ENCODE measurements around the gene TERT.

TERT gene

DNA sequence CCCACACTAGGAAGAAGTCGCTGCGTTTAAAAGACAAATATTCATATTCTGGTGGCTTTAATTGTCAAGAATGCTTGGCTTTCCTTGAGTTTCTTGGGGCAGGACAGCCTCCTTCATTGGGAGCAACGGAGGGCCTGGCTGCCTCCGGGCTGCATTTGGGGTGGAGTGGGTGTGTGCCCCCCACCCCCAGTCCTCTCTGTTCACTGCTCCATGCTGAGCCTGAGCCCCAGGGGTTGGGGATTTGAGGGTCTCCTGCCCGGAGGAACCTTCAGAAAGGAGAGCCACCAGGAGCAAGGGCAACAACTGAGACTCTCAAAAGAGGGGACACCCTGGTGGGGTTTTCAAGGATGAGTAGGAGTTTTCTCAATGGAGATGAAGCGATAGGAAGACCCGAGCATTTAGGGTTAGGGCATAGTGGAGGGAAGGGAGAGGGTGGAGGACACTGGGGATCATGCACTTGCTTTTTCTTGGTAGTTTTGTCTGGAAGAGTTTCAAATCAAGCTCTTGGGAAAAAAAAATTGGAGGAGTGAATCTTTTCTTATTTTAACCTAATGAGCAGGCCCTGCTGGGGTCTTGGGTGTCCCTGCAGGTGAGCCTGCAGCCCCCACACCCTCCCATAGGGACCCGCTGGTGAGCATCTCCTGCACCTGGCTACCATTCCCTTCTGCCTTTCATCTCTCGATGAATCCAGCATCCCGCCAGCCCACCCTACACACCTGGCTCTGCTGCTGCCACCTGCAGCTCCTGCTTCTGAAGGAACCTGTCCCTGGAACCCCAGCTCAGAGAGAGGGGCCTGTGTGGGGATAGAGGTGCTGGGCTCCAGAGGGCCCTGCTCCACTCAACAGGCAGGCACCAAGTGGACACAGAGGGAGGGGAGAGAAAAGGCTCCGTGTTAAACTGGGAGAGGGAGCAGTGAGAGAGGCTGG lies 89.3 kb downstream of the TERT start:
- no peak for ATAC-seq (ENCODE audit: insufficient read depth, low read depth)
- Histone ChIP-seq H3K4me1 (ENCODE audit: insufficient read depth, low read length) (no peaks in the 10 kb centered on the region), H3K9ac (ENCODE audit: low read depth, low read length) (no peak overlapping the region), H3K79me2 (ENCODE audit: insufficient read depth, low read length) (no peaks in the 10 kb centered on the region), H3K4me2 (ENCODE audit: insufficient read depth, low read length) (no peak overlapping the region), H3K27me3 (ENCODE audit: insufficient read depth, low read length, poor library complexity) (no peaks in the 10 kb centered on the region), H4K20me1 (ENCODE audit: insufficient read depth, low read length) (no peaks in the 10 kb centered on the region), H3K9me3 (ENCODE audit: insufficient read depth, low read length, severe bottlenecking) (no peaks in the 10 kb centered on the region), H3K4me3 (ENCODE audit: low read depth in 1 of 2, low read length in 2 of 2) (no peak overlapping the region), H3K27ac (ENCODE audit: low read length) (no peak overlapping the region), H3K36me3 (ENCODE audit: insufficient read depth, low read length) (no peaks in the 10 kb centered on the region), H2AFZ (ENCODE audit: low read depth, low read length) (no peak overlapping the region)
- no peak for DNase-seq
- no peak for TF ChIP-seq EZH2 (IDR thresholded peaks at IDR 0.05; ENCODE audit: borderline replicate concordance, low read depth, low read length, severe bottlenecking)
- TF ChIP-seq CTCF (IDR thresholded peaks at IDR 0.05; ENCODE audit: borderline replicate concordance, extremely low read depth, low read length, poor library complexity, severe bottlenecking): no peak

DNA sequence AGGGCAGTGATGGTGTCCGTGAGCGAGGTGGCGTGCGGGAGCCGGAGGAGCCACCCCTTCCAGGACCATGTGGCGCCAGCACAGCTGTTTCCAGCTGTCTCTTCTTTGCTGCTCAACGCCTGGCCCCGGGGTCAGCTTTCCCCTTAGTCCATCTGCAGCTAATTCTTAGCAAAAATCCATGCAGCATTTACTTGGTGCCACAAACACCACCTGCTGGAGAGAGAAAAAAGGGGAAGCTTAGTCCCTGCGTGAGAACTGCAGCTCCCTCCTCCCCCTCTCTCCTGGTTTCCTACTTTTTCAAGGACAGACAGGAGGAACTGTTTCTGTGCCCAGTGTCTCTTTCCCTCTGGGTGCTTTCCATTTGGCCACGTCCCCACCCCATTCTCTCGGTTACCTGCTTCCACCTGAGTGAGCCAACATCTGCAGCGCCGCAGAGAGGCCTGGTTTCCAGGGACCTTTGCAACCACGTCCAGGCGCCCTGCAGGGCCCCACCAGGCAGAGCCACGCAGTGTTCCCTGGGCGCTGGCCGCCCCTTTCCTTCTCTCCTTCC lies 90.1 kb downstream of the TERT start:
- H3K79me2 ChIP-seq (ENCODE audit: insufficient read depth, low read length): no peaks in the 10 kb centered on the region
- no peak for TF ChIP-seq EZH2 (IDR thresholded peaks at IDR 0.05; ENCODE audit: borderline replicate concordance, low read depth, low read length, severe bottlenecking)
- no peak for TF ChIP-seq CTCF (IDR thresholded peaks at IDR 0.05; ENCODE audit: borderline replicate concordance, extremely low read depth, low read length, poor library complexity, severe bottlenecking)
- no peaks in the 10 kb centered on the region for H3K27me3 ChIP-seq (ENCODE audit: insufficient read depth, low read length, poor library complexity)
- H3K27ac ChIP-seq (ENCODE audit: low read length): no peak overlapping the region
- no peak overlapping the region for H3K4me3 ChIP-seq (ENCODE audit: low read depth in 1 of 2, low read length in 2 of 2)
- no peak; the same call in 2 of the 3 replicates for ATAC-seq (ENCODE audit: insufficient read depth, low read depth)
- H3K4me1 ChIP-seq (ENCODE audit: insufficient read depth, low read length): no peaks in the 10 kb centered on the region
- no peak overlapping the region for H2AFZ ChIP-seq (ENCODE audit: low read depth, low read length)
- no peaks in the 10 kb centered on the region for H4K20me1 ChIP-seq (ENCODE audit: insufficient read depth, low read length)
- no peak overlapping the region for H3K9ac ChIP-seq (ENCODE audit: low read depth, low read length)
- H3K9me3 ChIP-seq (ENCODE audit: insufficient read depth, low read length, severe bottlenecking): no peaks in the 10 kb centered on the region
- no peaks in the 10 kb centered on the region for H3K36me3 ChIP-seq (ENCODE audit: insufficient read depth, low read length)
- no peak for DNase-seq
- H3K4me2 ChIP-seq (ENCODE audit: insufficient read depth, low read length): no peak overlapping the region

GRCh38 chr5:1203968-1204692 lies 90.7 kb downstream of the TERT start:
- Histone ChIP-seq H3K79me2 (ENCODE audit: insufficient read depth, low read length) (no peaks in the 10 kb centered on the region), H3K27me3 (ENCODE audit: insufficient read depth, low read length, poor library complexity) (no peaks in the 10 kb centered on the region), H3K9me3 (ENCODE audit: insufficient read depth, low read length, severe bottlenecking) (no peaks in the 10 kb centered on the region), H3K36me3 (ENCODE audit: insufficient read depth, low read length) (no peaks in the 10 kb centered on the region), H3K9ac (ENCODE audit: low read depth, low read length) (no peak overlapping the region), H3K4me2 (ENCODE audit: insufficient read depth, low read length) (no peak overlapping the region), H3K4me1 (ENCODE audit: insufficient read depth, low read length) (no peaks in the 10 kb centered on the region), H2AFZ (ENCODE audit: low read depth, low read length) (no peak overlapping the region), H3K27ac (ENCODE audit: low read length) (no peak overlapping the region), H3K4me3 (ENCODE audit: low read depth in 1 of 2, low read length in 2 of 2) (no peak overlapping the region), H4K20me1 (ENCODE audit: insufficient read depth, low read length) (no peaks in the 10 kb centered on the region)
- DNase-seq (no peak), ATAC-seq (ENCODE audit: insufficient read depth, low read depth) (no peak)
- TF ChIP-seq CTCF (IDR thresholded peaks at IDR 0.05; ENCODE audit: borderline replicate concordance, extremely low read depth, low read length, poor library complexity, severe bottlenecking): no peak
- TF ChIP-seq EZH2 (IDR thresholded peaks at IDR 0.05; ENCODE audit: borderline replicate concordance, low read depth, low read length, severe bottlenecking): no peak
